Measurements from ENCODE around the gene DDIT3. TPM values are rescaled to one million over a fixed set of nuclear protein-coding genes. Genes with fewer than 3 reads are reported as not detected.

Gene DDIT3
- total and polyA plus RNA-seq, 2 of the 13 experiments (the other 11 are each of a cell fraction or from before 2014, with no cell fraction given): 27.5 to 48.7 TPM

DNA sequence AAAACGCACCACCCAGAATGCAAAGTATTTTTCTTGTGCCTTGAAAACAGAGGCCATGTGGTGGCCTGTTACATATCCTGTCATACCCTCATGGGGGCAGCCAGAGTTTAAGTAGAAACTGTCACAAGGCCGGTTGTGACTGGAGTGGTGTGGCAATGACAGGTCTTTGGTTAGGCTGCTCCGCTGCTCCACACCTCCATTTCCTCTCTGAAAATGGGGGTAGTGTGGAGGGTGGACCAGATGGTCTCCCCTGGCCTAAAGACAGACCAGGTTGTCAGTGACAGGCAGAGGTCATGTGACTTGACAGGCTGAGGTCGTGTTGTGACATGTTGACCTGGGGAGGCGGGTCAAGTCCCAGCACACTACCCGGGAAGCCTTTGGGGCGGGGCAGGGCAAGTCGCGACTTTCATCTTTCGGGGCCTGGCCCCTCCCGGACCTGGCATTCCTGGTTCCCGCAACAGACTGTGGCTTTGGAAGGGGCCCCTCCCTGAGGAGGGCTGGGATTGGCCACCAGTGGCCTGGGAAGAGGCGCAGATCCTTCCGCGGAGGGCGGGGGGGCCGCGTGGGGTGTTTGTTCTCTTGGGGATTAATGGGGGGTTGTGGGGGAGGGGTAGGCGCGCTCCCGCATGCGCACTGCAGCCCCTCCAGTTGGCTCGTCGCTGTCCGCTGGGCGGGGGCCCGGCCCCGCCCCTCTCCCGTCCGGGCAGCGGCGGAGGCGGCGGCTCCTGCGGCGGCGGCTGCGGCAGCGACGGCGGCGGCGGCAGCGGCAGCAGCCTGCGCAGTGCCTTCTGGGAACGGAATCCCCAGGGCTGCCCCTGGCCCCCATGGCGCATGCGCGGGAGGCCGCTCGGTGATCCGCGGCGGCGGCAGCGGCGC is 1.9 kb upstream of the DDIT3 start, which contains the start of gene MBD6 (continued):
- TF ChIP-seq ARNTL (CRISPR knock-in tag; IDR thresholded peaks at IDR 0.05): peak; percentile 68; the same call in 1 of the 2 replicates
- no peak for TF ChIP-seq SRF (IDR thresholded peaks at IDR 0.05; ENCODE audit: low read depth, low read length)
- peak; percentile 85 for TF ChIP-seq TCF7 (IDR thresholded peaks at IDR 0.05; ENCODE audit: low read depth)
- TF ChIP-seq ZNF234 (CRISPR knock-in tag; conservative IDR thresholded peaks at IDR 0.05): no peak
- peak; percentile 90 for TF ChIP-seq SKI (IDR thresholded peaks at IDR 0.05; ENCODE audit: partially characterized antibody)
- TF ChIP-seq ZNF772 (CRISPR knock-in tag; IDR thresholded peaks at IDR 0.05): 0 out of 2 replicates have a peak, but pooled peaks have one; percentile 20
- TF ChIP-seq ZNF430 (CRISPR knock-in tag; IDR thresholded peaks at IDR 0.05): peak; percentile 76; the same call in 1 of the 2 replicates
- TF ChIP-seq ZC3H4 (CRISPR knock-in tag; IDR thresholded peaks at IDR 0.05; ENCODE audit: borderline replicate concordance): 0 out of 2 replicates have a peak, but pooled peaks have one; percentile 35
- TF ChIP-seq ZNF160 (CRISPR knock-in tag; IDR thresholded peaks at IDR 0.05): 0 out of 2 replicates have a peak, but pooled peaks have one; percentile 47
- TF ChIP-seq TARDBP (CRISPR knock-in tag; IDR thresholded peaks at IDR 0.05): peak; percentile 52; the same call in 1 of the 2 replicates
- no peak for TF ChIP-seq ZFP41 (CRISPR knock-in tag; IDR thresholded peaks at IDR 0.05; ENCODE audit: borderline replicate concordance)
- TF ChIP-seq KLF6 (CRISPR knock-in tag; IDR thresholded peaks at IDR 0.05): peak; percentile 41; the same call in 1 of the 2 replicates
- 0 out of 2 replicates have a peak, but pooled peaks have one; percentile 9 for TF ChIP-seq ETV5 (CRISPR knock-in tag; IDR thresholded peaks at IDR 0.05; ENCODE audit: borderline replicate concordance)
- no peak for TF ChIP-seq ZMYM2 (CRISPR knock-in tag; IDR thresholded peaks at IDR 0.05)
- TF ChIP-seq FOSL2 (CRISPR knock-in tag; IDR thresholded peaks at IDR 0.05): peak; percentile 69
- TF ChIP-seq, protein P1, sequence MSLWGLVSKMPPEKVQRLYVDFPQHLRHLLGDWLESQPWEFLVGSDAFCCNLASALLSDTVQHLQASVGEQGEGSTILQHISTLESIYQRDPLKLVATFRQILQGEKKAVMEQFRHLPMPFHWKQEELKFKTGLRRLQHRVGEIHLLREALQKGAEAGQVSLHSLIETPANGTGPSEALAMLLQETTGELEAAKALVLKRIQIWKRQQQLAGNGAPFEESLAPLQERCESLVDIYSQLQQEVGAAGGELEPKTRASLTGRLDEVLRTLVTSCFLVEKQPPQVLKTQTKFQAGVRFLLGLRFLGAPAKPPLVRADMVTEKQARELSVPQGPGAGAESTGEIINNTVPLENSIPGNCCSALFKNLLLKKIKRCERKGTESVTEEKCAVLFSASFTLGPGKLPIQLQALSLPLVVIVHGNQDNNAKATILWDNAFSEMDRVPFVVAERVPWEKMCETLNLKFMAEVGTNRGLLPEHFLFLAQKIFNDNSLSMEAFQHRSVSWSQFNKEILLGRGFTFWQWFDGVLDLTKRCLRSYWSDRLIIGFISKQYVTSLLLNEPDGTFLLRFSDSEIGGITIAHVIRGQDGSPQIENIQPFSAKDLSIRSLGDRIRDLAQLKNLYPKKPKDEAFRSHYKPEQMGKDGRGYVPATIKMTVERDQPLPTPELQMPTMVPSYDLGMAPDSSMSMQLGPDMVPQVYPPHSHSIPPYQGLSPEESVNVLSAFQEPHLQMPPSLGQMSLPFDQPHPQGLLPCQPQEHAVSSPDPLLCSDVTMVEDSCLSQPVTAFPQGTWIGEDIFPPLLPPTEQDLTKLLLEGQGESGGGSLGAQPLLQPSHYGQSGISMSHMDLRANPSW (CRISPR knock-in tag; IDR thresholded peaks at IDR 0.05; ENCODE audit: borderline replicate concordance): no peak
- TF ChIP-seq ZNF644 (CRISPR knock-in tag; IDR thresholded peaks at IDR 0.05; ENCODE audit: low read depth): no peak
- peak; percentile 50 for TF ChIP-seq MYC (CRISPR knock-in tag; IDR thresholded peaks at IDR 0.05; ENCODE audit: borderline replicate concordance)
- TF ChIP-seq BHLHE40 (IDR thresholded peaks at IDR 0.05; ENCODE audit: low read length): peak; percentile 83
- TF ChIP-seq ASH2L (IDR thresholded peaks at IDR 0.05; ENCODE audit: insufficient read length, low read depth, low read length): peak; percentile 50
- 0 out of 2 replicates have a peak, but pooled peaks have one; percentile 14 for TF ChIP-seq FOXP1 (IDR thresholded peaks at IDR 0.05)
- peak; percentile 64 for TF ChIP-seq FOXP1 (CRISPR knock-in tag; IDR thresholded peaks at IDR 0.05)
- no peak for TF ChIP-seq SNRNP70 (IDR thresholded peaks at IDR 0.05; ENCODE audit: low read depth, low read length)
- TF ChIP-seq NR3C1 (CRISPR knock-in tag; IDR thresholded peaks at IDR 0.05): no peak
- TF ChIP-seq TMF1 (CRISPR knock-in tag; IDR thresholded peaks at IDR 0.05; ENCODE audit: low read depth): peak; percentile 65; the same call in 1 of the 2 replicates
- TF ChIP-seq GABPA (IDR thresholded peaks at IDR 0.05; ENCODE audit: low read depth, low read length): no peak
- peak; percentile 67 for TF ChIP-seq GABPA (CRISPR knock-in tag; IDR thresholded peaks at IDR 0.05; ENCODE audit: low read depth)
- TF ChIP-seq HNRNPH1 (optimal IDR thresholded peaks at IDR 0.05; ENCODE audit: low read depth, low read length): peak; percentile 34

All from HepG2 (cell line).